ENCODE results near the gene PPP1R7.

GRCh38 chr2:241190291-241190981 is 40.2 kb downstream of the PPP1R7 start:
- TF ChIP-seq ATF2 (CRISPR knock-in tag; IDR thresholded peaks at IDR 0.05; ENCODE audit: borderline replicate concordance, low read depth) = no peak
- TF ChIP-seq CTCF (IDR thresholded peaks at IDR 0.05) = no peak
- no peak for TF ChIP-seq ATF3 (CRISPR knock-in tag; conservative IDR thresholded peaks at IDR 0.05)
- no peak for TF ChIP-seq IRF2 (CRISPR knock-in tag; IDR thresholded peaks at IDR 0.05; ENCODE audit: borderline replicate concordance, low read depth)
- no peak for TF ChIP-seq CREB1 (CRISPR knock-in tag; IDR thresholded peaks at IDR 0.05)
- no peak for TF ChIP-seq PRDM15 (CRISPR knock-in tag; IDR thresholded peaks at IDR 0.05)
- no peak for TF ChIP-seq KAT7 (CRISPR knock-in tag; IDR thresholded peaks at IDR 0.05; ENCODE audit: borderline replicate concordance)
- no peak for TF ChIP-seq AFF4 (CRISPR knock-in tag; IDR thresholded peaks at IDR 0.05; ENCODE audit: borderline replicate concordance)

All from WTC11 (cell line).